ENCODE results near the gene NAGPA. TPM values are rescaled to one million over a fixed set of nuclear protein-coding genes. Genes with fewer than 3 reads are reported as not detected.

NAGPA gene
- total RNA-seq, 1 experiment from 2014 or later: 15.9 TPM

DNA sequence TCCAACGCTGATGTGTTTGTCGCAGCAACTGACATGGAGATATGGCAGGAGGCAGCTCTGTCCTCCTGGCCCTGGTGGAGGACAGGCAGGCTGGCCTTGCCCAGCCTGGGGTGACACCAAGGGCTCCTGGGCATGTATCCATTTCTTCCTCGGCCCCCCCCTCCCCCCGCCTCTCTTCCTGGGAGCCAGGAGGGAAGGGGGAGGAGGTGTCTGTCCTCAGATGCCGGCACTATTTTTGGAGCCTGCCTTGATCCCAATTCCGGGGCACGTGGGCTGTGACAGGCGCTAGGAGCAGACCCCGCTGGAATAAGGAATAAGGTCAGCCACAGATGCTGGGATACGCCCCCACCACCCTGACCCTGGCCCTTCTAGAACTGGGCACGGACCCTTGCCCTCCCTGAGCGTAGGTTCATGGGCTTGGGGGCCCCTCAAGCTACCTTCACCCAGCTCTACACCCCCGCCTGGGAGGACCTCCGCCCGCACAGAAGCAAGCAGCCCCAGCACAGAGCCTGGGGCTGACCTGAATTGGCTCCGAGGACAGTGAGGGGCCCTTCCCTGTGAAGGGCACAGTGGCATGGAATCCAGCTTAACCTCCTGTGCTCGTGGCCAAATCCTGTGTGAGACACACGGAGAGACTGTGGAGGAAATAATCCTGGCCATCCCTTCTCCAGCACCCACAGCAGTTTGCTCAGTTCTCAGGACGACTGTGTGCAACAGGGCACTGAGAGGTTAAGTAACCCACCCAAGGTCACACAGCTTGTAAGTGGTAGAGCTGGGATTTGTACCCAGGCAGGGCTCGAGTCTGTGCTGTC, 51.5 kb downstream of the NAGPA start:
- Mint-ChIP-seq H3K27ac (ENCODE audit: unreplicated experiment) (no peak overlapping the region), H3K4me3 (ENCODE audit: unreplicated experiment) (no peak overlapping the region), H3K27me3 (ENCODE audit: insufficient read depth, unreplicated experiment) (no peaks in the 10 kb centered on the region), H3K9me3 (ENCODE audit: unreplicated experiment) (no peaks in the 10 kb centered on the region), H3K4me1 (ENCODE audit: low read depth, unreplicated experiment) (no peaks in the 10 kb centered on the region), H3K36me3 (ENCODE audit: insufficient read depth, unreplicated experiment) (no peaks in the 10 kb centered on the region)
- BruUV-seq (replicated peaks): no TSS peak
- Histone ChIP-seq H3K36me3 (ENCODE audit: control insufficient read depth, insufficient read depth, low read length) (no peaks in the 10 kb centered on the region), H3K27me3 (replicated peaks; ENCODE audit: control insufficient read depth, insufficient read depth, low read length) (no peaks in the 10 kb centered on the region), H3K9me3 (no peaks in the 10 kb centered on the region), H3K4me3 (ENCODE audit: low read depth, low read length) (no peak overlapping the region), H3K4me1 (no peaks in the 10 kb centered on the region)
- ChIA-PET CTCF (interaction anchor here (0.6 kb wide), 1 partner anchor 15 kb away, joined by 3 read pairs; no protein-coding TSS in a partner anchor), POLR2A (no interaction called here)
- TF ChIP-seq CTCF (IDR thresholded peaks at IDR 0.05; ENCODE audit: insufficient read depth in 1 of 2, low read depth in 1 of 2, low read length in 1 of 2, severe bottlenecking in 1 of 2, unreplicated experiment in 1 of 2): no peak
- intact Hi-C loops (cut with micrococcal nuclease; ENCODE audit: unreplicated experiment): no loop called here
- no peak for DNase-seq

DNA sequence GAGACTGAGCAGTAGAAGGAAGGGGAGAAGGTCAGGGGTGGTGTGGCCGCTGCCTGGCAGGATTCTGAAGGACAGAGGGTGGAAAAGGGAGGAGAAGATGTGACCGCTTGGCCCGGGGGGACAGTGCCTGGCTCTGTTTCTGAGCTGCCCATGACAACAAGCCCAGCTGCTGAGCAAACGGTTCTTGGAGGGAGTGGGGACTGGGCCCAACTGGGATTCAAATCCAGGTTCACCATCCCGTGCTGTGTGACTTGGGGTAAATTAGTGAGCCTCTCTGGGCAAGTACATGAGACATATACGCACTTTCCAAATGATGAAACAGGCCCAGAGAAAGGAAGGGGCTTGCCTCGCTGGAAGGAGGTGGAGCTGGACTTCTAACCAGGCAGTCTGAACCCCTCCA, 52.3 kb downstream of the NAGPA start:
- BruUV-seq (replicated peaks): no TSS peak
- CTCF ChIA-PET: no interaction called here
- no peak overlapping the region for H3K4me3 Mint-ChIP-seq (ENCODE audit: unreplicated experiment)

DNA sequence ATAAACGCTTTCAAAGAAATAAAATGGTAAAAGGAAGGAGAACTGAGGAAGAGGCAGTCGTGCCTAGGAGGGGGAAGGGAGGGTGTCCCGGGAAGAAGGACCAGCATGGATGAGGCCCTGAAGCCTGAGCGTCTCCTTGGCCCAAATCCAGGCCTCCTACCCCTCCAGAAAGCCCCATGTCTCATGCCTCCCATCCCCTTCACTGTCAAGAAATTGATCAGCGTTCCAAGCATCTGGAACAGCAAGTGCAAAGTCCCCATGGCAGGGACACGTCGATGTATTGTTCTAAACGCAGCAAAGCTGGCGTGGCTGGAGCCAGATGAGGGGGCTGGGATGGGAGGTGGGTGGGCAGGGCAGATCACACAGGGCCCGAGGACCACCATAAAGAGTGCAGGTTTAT, 53.0 kb downstream of the NAGPA start:
- Mint-ChIP-seq H3K9me3 (ENCODE audit: unreplicated experiment) (no peaks in the 10 kb centered on the region), H3K4me1 (ENCODE audit: low read depth, unreplicated experiment) (no peaks in the 10 kb centered on the region), H3K27me3 (ENCODE audit: insufficient read depth, unreplicated experiment) (no peaks in the 10 kb centered on the region), H3K27ac (ENCODE audit: unreplicated experiment) (no peak overlapping the region), H3K36me3 (ENCODE audit: insufficient read depth, unreplicated experiment) (no peaks in the 10 kb centered on the region), H3K4me3 (ENCODE audit: unreplicated experiment) (no peak overlapping the region)
- no peak for DNase-seq
- BruUV-seq (replicated peaks): no TSS peak
- ChIA-PET CTCF (no interaction called here), POLR2A (no interaction called here)
- Histone ChIP-seq H3K9me3 (no peaks in the 10 kb centered on the region), H3K4me3 (ENCODE audit: low read depth, low read length) (no peak overlapping the region), H3K36me3 (ENCODE audit: control insufficient read depth, insufficient read depth, low read length) (no peaks in the 10 kb centered on the region), H3K4me1 (no peaks in the 10 kb centered on the region), H3K27me3 (replicated peaks; ENCODE audit: control insufficient read depth, insufficient read depth, low read length) (no peaks in the 10 kb centered on the region)
- no peak for TF ChIP-seq CTCF (IDR thresholded peaks at IDR 0.05; ENCODE audit: insufficient read depth in 1 of 2, low read depth in 1 of 2, low read length in 1 of 2, severe bottlenecking in 1 of 2, unreplicated experiment in 1 of 2)
- intact Hi-C loops (cut with micrococcal nuclease; ENCODE audit: unreplicated experiment): no loop called here

More for the DNA sequence above, 52.3 kb downstream of the NAGPA start:
- H3K4me1 ChIP-seq: no peaks in the 10 kb centered on the region
- no peak for TF ChIP-seq CTCF (IDR thresholded peaks at IDR 0.05; ENCODE audit: insufficient read depth in 1 of 2, low read depth in 1 of 2, low read length in 1 of 2, severe bottlenecking in 1 of 2, unreplicated experiment in 1 of 2)
- no peaks in the 10 kb centered on the region for H3K27me3 ChIP-seq (replicated peaks; ENCODE audit: control insufficient read depth, insufficient read depth, low read length)
- intact Hi-C loops (cut with micrococcal nuclease; ENCODE audit: unreplicated experiment): no loop called here
- Mint-ChIP-seq H3K9me3 (ENCODE audit: unreplicated experiment) (no peaks in the 10 kb centered on the region), H3K27me3 (ENCODE audit: insufficient read depth, unreplicated experiment) (no peaks in the 10 kb centered on the region), H3K36me3 (ENCODE audit: insufficient read depth, unreplicated experiment) (no peaks in the 10 kb centered on the region), H3K4me1 (ENCODE audit: low read depth, unreplicated experiment) (no peaks in the 10 kb centered on the region), H3K27ac (ENCODE audit: unreplicated experiment) (no peak overlapping the region)
- no peak overlapping the region for H3K4me3 ChIP-seq (ENCODE audit: low read depth, low read length)
- DNase-seq: no peak
- H3K36me3 ChIP-seq (ENCODE audit: control insufficient read depth, insufficient read depth, low read length): no peaks in the 10 kb centered on the region
- POLR2A ChIA-PET: no interaction called here
- H3K9me3 ChIP-seq: no peaks in the 10 kb centered on the region

Data from Caco-2 (cell line).